OCI-LY3 (cell line): ENCODE results near the gene SALL2.

Experiments used
- H2AFZ ChIP-seq: fragments of 200-600, 300-600 bp; shearing (Covaris generic); 2 replicates; pipeline ENCODE4 v1.6.0; 2014; ENCODE audit warnings: antibody characterized with exemption, low read depth, low read length
- H3K27ac ChIP-seq: fragments of 200-600, 300-600 bp; sonication (generic); 2 replicates; pipeline ENCODE4 v1.5.1; 2014; ENCODE audit warnings: mild to moderate bottlenecking, low read length, moderate library complexity, mixed read lengths
- H3K27me3 ChIP-seq: fragments of 200-600, 300-600 bp; sonication (generic); 2 replicates; pipeline ENCODE4 v1.6.1; 2014; ENCODE audit warnings: low read depth, low read length, mixed read lengths
- H3K36me3 ChIP-seq: fragments of 200-600, 300-600 bp; sonication (generic); replicated peaks from 2 replicates; pipeline ENCODE3; 2014; ENCODE audit warnings: low read depth, low read length, mixed read lengths
- H3K4me1 ChIP-seq: fragments of 300-600, 200-600 bp; sonication (generic); 2 replicates; pipeline ENCODE4 v1.6.1; 2014; ENCODE audit warnings: low read length, mixed read lengths
- H3K4me2 ChIP-seq: fragments of 200-600, 300-600 bp; sonication (generic); 2 replicates; pipeline ENCODE4 v1.6.1; 2014; ENCODE audit warnings: low read length, mixed read lengths
- H3K4me3 ChIP-seq: fragments of 300-600, 200-600 bp; sonication (generic); 2 replicates; pipeline ENCODE4 v1.5.1; 2014; ENCODE audit warnings: antibody characterized with exemption, mild to moderate bottlenecking, low read length, moderate library complexity
- H3K79me2 ChIP-seq: fragments of 300-600, 200-600 bp; shearing (Covaris generic); 2 replicates; pipeline ENCODE4 v1.6.1; 2014; ENCODE audit warnings: mild to moderate bottlenecking, low read length, mixed read lengths
- H3K9ac ChIP-seq: fragments of 300-600, 200-600 bp; shearing (Covaris generic); 2 replicates; pipeline ENCODE4 v1.6.0; 2014; ENCODE audit warnings: mild to moderate bottlenecking, low read length, moderate library complexity
- H3K9me3 ChIP-seq: fragments of 200-600, 300-600 bp; shearing (Covaris generic); 2 replicates; pipeline ENCODE4 v1.6.1; 2014; ENCODE audit warnings: low read length, mixed read lengths; ENCODE audit not compliant: insufficient read depth
- H4K20me1 ChIP-seq: fragments of 200-600, 300-600 bp; sonication (generic); 2 replicates; pipeline ENCODE4 v1.6.1; 2016; ENCODE audit warnings: low read length, mixed read lengths; ENCODE audit not compliant: insufficient read depth
- CTCF ChIP-seq: fragments of 200-600, 300-600 bp; sonication (generic); IDR thresholded peaks from 2 replicates; pipeline ENCODE4 v1.5.1; 2014; ENCODE audit warnings: antibody characterized with exemption, low read length, low read depth
- EZH2phosphoT487 ChIP-seq: fragments of 200-600 bp; shearing (Covaris generic); IDR thresholded peaks from 2 replicates; pipeline ENCODE4 v1.6.1; 2018; ENCODE audit warnings: antibody characterized with exemption, mixed run types, low read depth

The SALL2 gene

GRCh38 chr14:21494902-21495762, 31.0 kb downstream of the SALL2 start:
- H3K27me3 ChIP-seq, result no peaks in the 10 kb centered on the region
- H3K36me3 ChIP-seq, result peaks cover 49% of the 10 kb centered on the region
- H3K4me1 ChIP-seq, result no peaks in the 10 kb centered on the region
- H3K27ac ChIP-seq, result no peak overlapping the region
- TF ChIP-seq EZH2phosphoT487, result no peak
- no peak for TF ChIP-seq CTCF
- H3K9me3 ChIP-seq, result no peaks in the 10 kb centered on the region
- no peak overlapping the region for H3K9ac ChIP-seq
- H3K79me2 ChIP-seq, result no peaks in the 10 kb centered on the region
- no peaks in the 10 kb centered on the region for H4K20me1 ChIP-seq
- H3K4me2 ChIP-seq, result no peak overlapping the region
- no peak overlapping the region for H2AFZ ChIP-seq
- no peak overlapping the region for H3K4me3 ChIP-seq

GRCh38 chr14:21486640-21487087, 39.5 kb downstream of the SALL2 start:
- Histone ChIP-seq H3K36me3 (peaks cover 10% of the 10 kb centered on the region), H3K27me3 (no peaks in the 10 kb centered on the region), H3K4me3 (no peak overlapping the region), H3K79me2 (no peaks in the 10 kb centered on the region), H3K4me2 (no peak overlapping the region), H3K27ac (no peak overlapping the region), H3K9ac (no peak overlapping the region), H4K20me1 (no peaks in the 10 kb centered on the region), H3K4me1 (no peaks in the 10 kb centered on the region), H2AFZ (no peak overlapping the region), H3K9me3 (no peaks in the 10 kb centered on the region)
- TF ChIP-seq EZH2phosphoT487, result no peak
- no peak for TF ChIP-seq CTCF

GRCh38 chr14:21476925-21477681, 49.0 kb downstream of the SALL2 start, which contains the start of the genes RAB2B and TOX4:
Gene RAB2B (minus strand): TSS chr14:21476959. CDS start chr14:21476872, 87 bp downstream.
Gene TOX4 (plus strand): TSS chr14:21477195. CDS start chr14:21477279, 84 bp downstream.
- peak within 1 kb of the TSS; percentile 73 for H3K9ac ChIP-seq
- H3K4me2 ChIP-seq, result peak within 1 kb of the TSS; percentile 79
- peak within 1 kb of the TSS; percentile 57 for H3K27ac ChIP-seq
- H3K4me3 ChIP-seq, result peak within 1 kb of the TSS; percentile 92
- peaks cover 27% of the 10 kb centered on the region for H3K79me2 ChIP-seq
- H3K36me3 ChIP-seq, result no peaks in the 10 kb centered on the region
- peak within 1 kb of the TSS; percentile 76 for H2AFZ ChIP-seq
- H3K9me3 ChIP-seq, result no peaks in the 10 kb centered on the region
- no peaks in the 10 kb centered on the region for H3K27me3 ChIP-seq
- TF ChIP-seq CTCF (peak; percentile 87), EZH2phosphoT487 (no peak)
- no peaks in the 10 kb centered on the region for H4K20me1 ChIP-seq
- H3K4me1 ChIP-seq, result peaks cover 12% of the 10 kb centered on the region

GRCh38 chr14:21476523-21476924, 49.6 kb downstream of the SALL2 start:
- Histone ChIP-seq H3K79me2 (peaks cover 27% of the 10 kb centered on the region), H3K27ac (peak overlapping the region; percentile 57)
- TF ChIP-seq CTCF (no peak), EZH2phosphoT487 (no peak)

More at GRCh38 chr14:21476523-21476924, 49.6 kb downstream of the SALL2 start:
- H3K9me3 ChIP-seq, result no peaks in the 10 kb centered on the region
- peaks cover 12% of the 10 kb centered on the region for H3K4me1 ChIP-seq
- H3K4me3 ChIP-seq, result peak overlapping the region; percentile 92
- H3K27me3 ChIP-seq, result no peaks in the 10 kb centered on the region
- no peaks in the 10 kb centered on the region for H3K36me3 ChIP-seq
- peak overlapping the region; percentile 73 for H3K9ac ChIP-seq
- peak overlapping the region; percentile 76 for H2AFZ ChIP-seq
- H4K20me1 ChIP-seq, result no peaks in the 10 kb centered on the region
- H3K4me2 ChIP-seq, result peak overlapping the region; percentile 71
